K562 (cell line): Measurements from ENCODE around the gene ATXN1. TPM values are rescaled to one million over a fixed set of nuclear protein-coding genes. Genes with fewer than 3 reads are reported as not detected.
A peak's percentile ranks its signal among the peaks of the same experiment; 100 is the strongest.

Source experiments
- AFF1 ChIP-seq, 2 experiments: fragments of 450-650 bp; IDR thresholded peaks; 2 replicates each; pipeline ENCODE4 v1.6.1; 2018; ENCODE audit warnings: mild to moderate bottlenecking in 2 of 2, low read depth in 1 of 2; ENCODE audit not compliant: partially characterized antibody in 2 of 2
- HMBOX1 ChIP-seq: sonication (generic); IDR thresholded peaks from 2 replicates; pipeline ENCODE4 v1.6.1; 2016
- MCM7 ChIP-seq, 2 experiments: fragments of 450-650 bp; IDR thresholded peaks; 2 replicates each; pipeline ENCODE4 v1.6.1; 2016 to 2018
- MGA ChIP-seq: fragments of 450-650 bp; IDR thresholded peaks from 2 replicates; pipeline ENCODE4 v1.6.1; 2016; ENCODE audit warnings: mild to moderate bottlenecking, moderate library complexity
- NCOR1 ChIP-seq: fragments of 450-650 bp; IDR thresholded peaks from 2 replicates; pipeline ENCODE4 v1.6.1; 2016; ENCODE audit warnings: mild to moderate bottlenecking, moderate library complexity
- POU5F1 ChIP-seq: fragments of 150-350 bp; IDR thresholded peaks from 2 replicates; pipeline ENCODE4 v1.6.1; 2014; ENCODE audit warnings: borderline replicate concordance, low read length, low read depth, mild to moderate bottlenecking; ENCODE audit not compliant: partially characterized antibody
- SAFB2 ChIP-seq: fragments of 200-400 bp; formaldehyde crosslinking; IDR thresholded peaks from 2 replicates; pipeline ENCODE4 v1.6.1; 2018; ENCODE audit warnings: borderline replicate concordance, low read length, low read depth, moderate library complexity; ENCODE audit not compliant: severe bottlenecking
- ZNF57 ChIP-seq: fragments of 450-650 bp; formaldehyde crosslinking; IDR thresholded peaks from 2 replicates; pipeline ENCODE4 v1.4.0; 2020; ENCODE audit warnings: mild to moderate bottlenecking, moderate library complexity
- polyA plus RNA-seq, 8 experiments: library from polyadenylated mRNA; depleted of rRNA in 4 of 8; stranded (reverse) in 5 of 8; unstranded in 3 of 8; fragments of >200 nt; fragmentation: Nextera tagmentation in 2 of 8; fragmentation: Illumina TruSeq in 1 of 8; extraction: Ambion mirVana in 2 of 8; extraction: Trizol in 1 of 8; gene quantifications; 2 replicates each; pipeline versions ENCODE4 v1.2.1 to v1.2.3, GENCODE V29; 2011 to 2014; ENCODE audit warnings: inconsistent platforms in 1 of 8, missing spikeins in 1 of 8
- total RNA-seq, 7 experiments: library from RNA; depleted of rRNA in 6 of 7; stranded (reverse); fragments of >200 nt in 6 of 7; fragmentation: Illumina TruSeq in 2 of 7; extraction: Trizol in 2 of 7; gene quantifications; 2 replicates each; pipeline versions ENCODE4 v1.2.1 to v1.2.3, GENCODE V29; 2011 to 2021; ENCODE audit warnings: low replicate concordance in 1 of 7

The ATXN1 gene
- total and polyA plus RNA-seq, 9 of the 15 experiments (the other 6 are each of a cell fraction or from before 2014, with no cell fraction given): under 0.01 to 1.2 (median 0.58) TPM

- TF ChIP-seq MGA (peak; percentile 78), ZNF57 (peak; percentile 76; the same call in 1 of the 2 replicates), MCM7 (IDR thresholded peaks at IDR 0.05) (no peak), NCOR1 (peak; percentile 92), HMBOX1 (peak; percentile 58; the same call in 1 of the 2 replicates), SAFB2 (no peak), AFF1 (IDR thresholded peaks at IDR 0.05; ENCODE audit: low read depth in 1 of 2, partially characterized antibody in 2 of 2) (peak; percentile 90 to 99), POU5F1 (no peak)
Measured at GRCh38 chr6:16265351-16266341, 495.6 kb downstream of the ATXN1 start (continued).
